ENCODE data around the gene PDS5B.

DNA sequence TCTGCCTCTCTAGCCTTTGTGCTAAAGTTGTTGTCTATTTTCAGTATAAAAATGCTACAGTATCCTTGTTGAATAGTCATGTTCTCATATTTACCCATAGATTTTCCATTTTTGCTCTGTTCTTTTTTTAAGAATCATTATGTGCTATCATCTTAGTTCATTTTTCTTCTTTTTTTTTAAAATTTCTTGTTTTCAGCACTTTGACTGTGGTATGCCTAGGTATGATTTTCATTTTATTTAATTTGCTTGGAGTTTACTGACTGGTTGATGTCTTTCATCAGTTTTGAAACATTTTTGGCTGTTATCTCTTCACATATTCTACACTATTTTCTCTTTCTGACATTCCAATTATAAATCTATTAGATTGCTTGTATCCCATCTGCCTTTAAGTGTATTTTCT lies 192.9 kb downstream of the PDS5B start:
- TF ChIP-seq, protein P1, sequence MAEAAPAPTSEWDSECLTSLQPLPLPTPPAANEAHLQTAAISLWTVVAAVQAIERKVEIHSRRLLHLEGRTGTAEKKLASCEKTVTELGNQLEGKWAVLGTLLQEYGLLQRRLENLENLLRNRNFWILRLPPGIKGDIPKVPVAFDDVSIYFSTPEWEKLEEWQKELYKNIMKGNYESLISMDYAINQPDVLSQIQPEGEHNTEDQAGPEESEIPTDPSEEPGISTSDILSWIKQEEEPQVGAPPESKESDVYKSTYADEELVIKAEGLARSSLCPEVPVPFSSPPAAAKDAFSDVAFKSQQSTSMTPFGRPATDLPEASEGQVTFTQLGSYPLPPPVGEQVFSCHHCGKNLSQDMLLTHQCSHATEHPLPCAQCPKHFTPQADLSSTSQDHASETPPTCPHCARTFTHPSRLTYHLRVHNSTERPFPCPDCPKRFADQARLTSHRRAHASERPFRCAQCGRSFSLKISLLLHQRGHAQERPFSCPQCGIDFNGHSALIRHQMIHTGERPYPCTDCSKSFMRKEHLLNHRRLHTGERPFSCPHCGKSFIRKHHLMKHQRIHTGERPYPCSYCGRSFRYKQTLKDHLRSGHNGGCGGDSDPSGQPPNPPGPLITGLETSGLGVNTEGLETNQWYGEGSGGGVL (CRISPR knock-in tag; IDR thresholded peaks at IDR 0.05): no peak
- TF ChIP-seq SIN3A (IDR thresholded peaks at IDR 0.05; ENCODE audit: borderline replicate concordance in 2 of 2, control insufficient read depth in 1 of 2, low read depth in 2 of 2, low read length in 2 of 2) (no peak), NR1H2 (CRISPR knock-in tag; IDR thresholded peaks at IDR 0.05) (no peak), RB1 (IDR thresholded peaks at IDR 0.05; ENCODE audit: low read depth) (no peak), YY1 (IDR thresholded peaks at IDR 0.05; ENCODE audit: borderline replicate concordance in 1 of 3, control insufficient read depth in 1 of 3, extremely low read depth in 1 of 3, insufficient read depth in 3 of 3, insufficient read length in 1 of 3, insufficient replicate concordance in 2 of 3, low read depth in 1 of 3, low read length in 2 of 3) (no peak)
- TF ChIP-seq, protein P2, sequence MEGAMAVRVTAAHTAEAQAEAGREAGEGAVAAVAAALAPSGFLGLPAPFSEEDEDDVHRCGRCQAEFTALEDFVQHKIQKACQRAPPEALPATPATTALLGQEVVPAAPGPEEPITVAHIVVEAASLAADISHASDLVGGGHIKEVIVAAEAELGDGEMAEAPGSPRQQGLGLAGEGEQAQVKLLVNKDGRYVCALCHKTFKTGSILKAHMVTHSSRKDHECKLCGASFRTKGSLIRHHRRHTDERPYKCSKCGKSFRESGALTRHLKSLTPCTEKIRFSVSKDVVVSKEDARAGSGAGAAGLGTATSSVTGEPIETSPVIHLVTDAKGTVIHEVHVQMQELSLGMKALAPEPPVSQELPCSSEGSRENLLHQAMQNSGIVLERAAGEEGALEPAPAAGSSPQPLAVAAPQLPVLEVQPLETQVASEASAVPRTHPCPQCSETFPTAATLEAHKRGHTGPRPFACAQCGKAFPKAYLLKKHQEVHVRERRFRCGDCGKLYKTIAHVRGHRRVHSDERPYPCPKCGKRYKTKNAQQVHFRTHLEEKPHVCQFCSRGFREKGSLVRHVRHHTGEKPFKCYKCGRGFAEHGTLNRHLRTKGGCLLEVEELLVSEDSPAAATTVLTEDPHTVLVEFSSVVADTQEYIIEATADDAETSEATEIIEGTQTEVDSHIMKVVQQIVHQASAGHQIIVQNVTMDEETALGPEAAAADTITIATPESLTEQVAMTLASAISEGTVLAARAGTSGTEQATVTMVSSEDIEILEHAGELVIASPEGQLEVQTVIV (CRISPR knock-in tag; IDR thresholded peaks at IDR 0.05; ENCODE audit: borderline replicate concordance): no peak
- TF ChIP-seq, protein P3, sequence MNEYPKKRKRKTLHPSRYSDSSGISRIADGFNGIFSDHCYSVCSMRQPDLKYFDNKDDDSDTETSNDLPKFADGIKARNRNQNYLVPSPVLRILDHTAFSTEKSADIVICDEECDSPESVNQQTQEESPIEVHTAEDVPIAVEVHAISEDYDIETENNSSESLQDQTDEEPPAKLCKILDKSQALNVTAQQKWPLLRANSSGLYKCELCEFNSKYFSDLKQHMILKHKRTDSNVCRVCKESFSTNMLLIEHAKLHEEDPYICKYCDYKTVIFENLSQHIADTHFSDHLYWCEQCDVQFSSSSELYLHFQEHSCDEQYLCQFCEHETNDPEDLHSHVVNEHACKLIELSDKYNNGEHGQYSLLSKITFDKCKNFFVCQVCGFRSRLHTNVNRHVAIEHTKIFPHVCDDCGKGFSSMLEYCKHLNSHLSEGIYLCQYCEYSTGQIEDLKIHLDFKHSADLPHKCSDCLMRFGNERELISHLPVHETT (CRISPR knock-in tag; conservative IDR thresholded peaks at IDR 0.05 in 1 of 2, IDR thresholded peaks at IDR 0.05 in 1 of 2): no peak
